RWPE2 (cell line): Measurements from ENCODE around the gene PROM2.

Experiments
- ATAC-seq: fragments of 200-7000 bp; cut with Tn5 transposase; 3 replicates; pipeline ENCODE4 v1.9.1; 2021; ENCODE audit warnings: low read depth
- DNase-seq: peaks from one replicate; pipeline ENCODE4 v3.0.0-alpha.2; 2020; ENCODE audit warnings: low spot score
- H3K27ac ChIP-seq: fragments of 450-650 bp; 2 replicates; pipeline ENCODE4 v1.5.1; 2017; ENCODE audit warnings: mild to moderate bottlenecking; ENCODE audit not compliant: poor library complexity, severe bottlenecking
- H3K27me3 ChIP-seq: fragments of 250-450 bp; sonication (Bioruptor Pico); 2 replicates; pipeline ENCODE4 v1.5.1; 2021; ENCODE audit warnings: mild to moderate bottlenecking, moderate library complexity; ENCODE audit not compliant: insufficient read depth, poor library complexity, severe bottlenecking
- H3K36me3 ChIP-seq: fragments of 250-450 bp; sonication (Bioruptor Pico); 2 replicates; pipeline ENCODE4 v1.5.1; 2020; ENCODE audit warnings: low read depth, mild to moderate bottlenecking, moderate library complexity
- H3K4me1 ChIP-seq: fragments of 250-450 bp; sonication (Bioruptor Pico); 2 replicates; pipeline ENCODE4 v1.5.1; 2021; ENCODE audit warnings: mild to moderate bottlenecking, moderate library complexity; ENCODE audit not compliant: insufficient read depth, poor library complexity, severe bottlenecking
- H3K4me3 ChIP-seq: fragments of 250-450 bp; sonication (Bioruptor Pico); 2 replicates; pipeline ENCODE4 v1.5.1; 2021; ENCODE audit warnings: mild to moderate bottlenecking, moderate library complexity; ENCODE audit not compliant: severe bottlenecking
- H3K9me3 ChIP-seq: fragments of 250-450 bp; sonication (Bioruptor Pico); 2 replicates; pipeline ENCODE4 v1.5.1; 2021; ENCODE audit warnings: mild to moderate bottlenecking, moderate library complexity; ENCODE audit not compliant: severe bottlenecking
- CTCF ChIP-seq: fragments of 450-650 bp; IDR thresholded peaks from one replicate; pipeline ENCODE4 v1.5.1; 2017; ENCODE audit warnings: mild to moderate bottlenecking, moderate library complexity; ENCODE audit not compliant: poor library complexity, severe bottlenecking

The PROM2 gene

GRCh38 chr2:95323347-95324155 is 49.3 kb downstream of the PROM2 start:
- no peaks in the 10 kb centered on the region for H3K36me3 ChIP-seq
- DNase-seq: no peak
- peak; percentile 67 for TF ChIP-seq CTCF
- H3K27ac ChIP-seq: no peak overlapping the region
- no peaks in the 10 kb centered on the region for H3K4me1 ChIP-seq
- H3K4me3 ChIP-seq: no peak overlapping the region
- no peaks in the 10 kb centered on the region for H3K9me3 ChIP-seq
- peak; percentile 83 for ATAC-seq
- no peaks in the 10 kb centered on the region for H3K27me3 ChIP-seq

GRCh38 chr2:95325026-95325425 is 50.8 kb downstream of the PROM2 start:
- no peaks in the 10 kb centered on the region for H3K9me3 ChIP-seq
- no peaks in the 10 kb centered on the region for H3K36me3 ChIP-seq
- TF ChIP-seq CTCF: no peak
- H3K27me3 ChIP-seq: no peaks in the 10 kb centered on the region
- H3K4me3 ChIP-seq: no peak overlapping the region
- ATAC-seq (no peak), DNase-seq (no peak)
- H3K27ac ChIP-seq: no peak overlapping the region
- H3K4me1 ChIP-seq: no peaks in the 10 kb centered on the region

- no peak for TF ChIP-seq CTCF
- DNase-seq: no peak
- no peaks in the 10 kb centered on the region for H3K36me3 ChIP-seq
- ATAC-seq: no peak
- H3K27me3 ChIP-seq: no peaks in the 10 kb centered on the region
- no peak overlapping the region for H3K27ac ChIP-seq
- no peak overlapping the region for H3K4me3 ChIP-seq
- H3K4me1 ChIP-seq: no peaks in the 10 kb centered on the region
- no peaks in the 10 kb centered on the region for H3K9me3 ChIP-seq
Observed at GRCh38 chr2:95325590-95326432, 51.6 kb downstream of the PROM2 start.

GRCh38 chr2:95326433-95327140 is 52.3 kb downstream of the PROM2 start:
- H3K36me3 ChIP-seq: no peaks in the 10 kb centered on the region
- H3K27me3 ChIP-seq: no peaks in the 10 kb centered on the region
- ATAC-seq: no peak
- no peak for DNase-seq
- H3K4me3 ChIP-seq: no peak overlapping the region
- no peak for TF ChIP-seq CTCF
- H3K9me3 ChIP-seq: no peaks in the 10 kb centered on the region
- no peak overlapping the region for H3K27ac ChIP-seq
- H3K4me1 ChIP-seq: no peaks in the 10 kb centered on the region
